ENCODE measurements around the gene KIRREL1.

GRCh38 chr1:158011714-158012113, 18.3 kb downstream of the KIRREL1 start:
- TF ChIP-seq RAD21 (conservative IDR thresholded peaks at IDR 0.05) (no peak), CTCF (IDR thresholded peaks at IDR 0.05; ENCODE audit: poor library complexity, severe bottlenecking) (no peak), EZH2 (IDR thresholded peaks at IDR 0.05; ENCODE audit: borderline replicate concordance, insufficient read depth, low read length, poor library complexity, severe bottlenecking) (no peak), SMC3 (conservative IDR thresholded peaks at IDR 0.05; ENCODE audit: poor library complexity) (no peak), TAF1 (IDR thresholded peaks at IDR 0.05; ENCODE audit: low read depth) (no peak), POLR2AphosphoS5 (IDR thresholded peaks at IDR 0.05) (no peak), REST (IDR thresholded peaks at IDR 0.05; ENCODE audit: borderline replicate concordance) (no peak)

All from neural cell (in vitro differentiated cells).